Ammon's horn (tissue), 1 donor: ENCODE measurements around the gene ELOVL6.
"Not testable (repeated sequence)": the region's sequence is repeated elsewhere in the genome, so short reads cannot be mapped to it uniquely, and the experiment has no call there.

Source experiments
- DNase-seq: peaks from one replicate; pipeline ENCODE4 v3.0.0-alpha.2; 2016; ENCODE audit warnings: low spot score

The ELOVL6 gene

GRCh38 chr4:110124711-110125110 is 73.7 kb downstream of the ELOVL6 start:
- no peak for DNase-seq

GRCh38 chr4:110122201-110122600 is 76.2 kb downstream of the ELOVL6 start:
- no peak for DNase-seq

GRCh38 chr4:110120506-110120905 is 77.9 kb downstream of the ELOVL6 start:
- DNase-seq = no peak

- DNase-seq = no peak
These were observed 78.5 kb downstream of the ELOVL6 start for GRCh38 chr4:110119880-110120279.

- DNase-seq = no peak
These were observed 79.1 kb downstream of the ELOVL6 start for GRCh38 chr4:110119337-110119736.

DNA sequence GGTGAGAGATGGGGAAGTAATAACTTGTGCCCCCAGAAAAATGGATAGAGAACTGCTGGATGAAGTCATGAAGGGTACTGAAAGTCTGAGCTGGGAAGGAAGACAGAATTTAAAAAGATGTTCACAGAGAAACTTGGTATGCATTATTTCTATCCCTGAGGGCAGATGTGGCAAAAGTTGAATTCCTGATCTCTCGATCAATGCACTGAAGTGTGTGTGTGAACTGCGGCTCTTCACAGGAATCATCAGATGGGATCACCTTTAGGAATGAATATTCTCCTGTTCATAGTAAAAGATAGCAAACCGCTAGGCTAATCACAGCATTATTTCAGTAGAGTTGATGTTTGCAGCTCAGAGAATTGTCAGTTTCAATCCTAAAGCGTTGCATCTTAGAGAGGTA is 86.4 kb downstream of the ELOVL6 start:
- DNase-seq = no peak

- no peak for DNase-seq
These were observed 89.0 kb downstream of the ELOVL6 start for GRCh38 chr4:110109455-110109854.

DNA sequence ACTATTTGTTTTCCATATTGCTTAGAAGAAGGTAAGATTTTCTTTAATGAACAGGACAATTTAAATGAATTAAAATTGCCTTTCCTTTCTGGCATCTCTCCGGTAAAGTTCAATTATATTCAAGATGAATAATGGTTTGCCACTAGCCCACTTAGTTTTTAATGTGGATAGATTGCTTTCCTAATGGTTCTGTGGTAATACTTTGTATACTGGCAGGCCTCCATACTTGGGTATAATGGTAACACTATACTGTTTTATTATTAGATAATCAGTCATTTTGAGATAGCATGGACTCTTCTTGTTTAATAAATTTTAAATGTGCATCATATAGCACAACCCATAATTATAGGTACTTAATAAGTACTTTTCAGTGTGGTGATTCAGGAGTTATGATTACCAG is 89.5 kb downstream of the ELOVL6 start:
- DNase-seq = no peak

DNA sequence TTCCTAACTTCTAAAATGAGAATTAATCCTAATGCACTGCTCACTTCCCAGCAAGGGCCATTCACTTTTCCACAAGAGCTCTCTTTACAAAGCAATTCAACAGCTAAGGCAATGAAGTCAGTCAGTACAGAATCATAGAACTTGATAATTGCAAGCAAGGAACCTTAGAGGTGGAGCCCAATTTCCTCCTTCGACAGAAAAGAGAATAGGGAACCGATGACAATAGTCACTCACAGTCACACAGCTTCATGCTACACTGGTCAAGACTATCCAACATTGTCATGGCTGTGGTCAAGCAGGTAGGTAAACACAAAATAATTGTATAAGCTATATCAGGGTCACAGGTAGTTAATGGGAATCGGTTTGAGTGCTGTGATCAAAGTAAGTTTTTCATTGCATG is 90.0 kb downstream of the ELOVL6 start:
- DNase-seq = no peak

- DNase-seq = no peak
These were observed 90.5 kb downstream of the ELOVL6 start for GRCh38 chr4:110107866-110108265.

DNA sequence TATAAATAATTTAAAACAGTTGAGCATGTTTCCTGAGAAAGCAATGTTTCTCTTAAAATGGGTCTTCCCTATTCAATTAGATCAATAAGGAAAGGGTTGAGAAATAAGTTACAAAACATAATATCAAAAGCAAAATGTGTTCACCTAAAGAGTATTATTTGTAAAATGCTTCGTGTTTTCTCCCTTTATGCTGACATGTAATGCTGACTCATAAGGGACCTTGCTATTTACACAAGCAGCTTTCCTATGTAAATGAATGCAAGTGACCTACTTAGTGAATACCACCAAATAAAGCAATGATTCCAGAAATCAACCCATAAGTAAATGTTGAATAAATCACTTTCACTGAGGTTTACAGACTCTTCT is 91.5 kb downstream of the ELOVL6 start:
- no peak for DNase-seq

GRCh38 chr4:110104661-110105060 is 93.8 kb downstream of the ELOVL6 start:
- peak; percentile 52 for DNase-seq

- no peak for DNase-seq
These were observed 98.8 kb downstream of the ELOVL6 start for GRCh38 chr4:110099638-110100037.

DNA sequence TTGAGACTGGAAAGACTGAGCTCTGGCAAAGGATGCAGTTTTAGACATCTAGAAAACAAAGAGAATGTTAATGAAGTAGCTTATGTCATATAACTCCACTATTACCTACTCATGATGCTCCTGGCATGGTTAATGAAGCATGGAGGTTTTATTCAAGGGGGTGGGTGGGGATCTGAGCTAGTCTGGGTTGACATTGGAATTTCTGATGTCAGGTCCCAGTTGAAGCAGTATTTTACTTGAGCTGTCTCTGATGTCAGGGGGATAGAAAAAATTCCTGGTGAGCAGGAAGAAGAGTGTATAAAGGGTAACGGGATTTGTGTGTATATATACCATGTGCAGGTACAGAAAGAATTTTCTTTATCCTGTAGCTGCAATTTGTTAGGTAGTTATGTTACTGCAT is 102.0 kb downstream of the ELOVL6 start:
- no peak for DNase-seq

DNA sequence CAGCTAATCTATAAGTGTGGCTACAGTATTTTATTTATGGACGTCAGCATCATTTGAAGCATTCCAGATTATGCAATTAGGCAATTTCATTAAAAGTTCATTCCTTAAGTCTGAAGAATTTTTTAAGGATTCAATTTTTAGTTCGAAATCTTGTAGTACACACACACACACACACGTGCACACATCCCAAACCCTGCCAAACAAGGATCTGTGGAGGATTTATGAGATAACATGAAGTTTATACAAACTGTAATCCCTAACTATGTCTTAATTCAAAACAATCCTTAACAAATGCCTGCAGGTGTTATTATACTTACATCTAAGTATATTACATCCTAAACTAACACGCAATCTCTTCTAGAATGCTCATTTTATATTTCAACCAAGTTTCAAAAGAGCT is 105.8 kb downstream of the ELOVL6 start:
- DNase-seq = no peak

- DNase-seq = no peak
These were observed 106.8 kb downstream of the ELOVL6 start for GRCh38 chr4:110091434-110092140.

DNA sequence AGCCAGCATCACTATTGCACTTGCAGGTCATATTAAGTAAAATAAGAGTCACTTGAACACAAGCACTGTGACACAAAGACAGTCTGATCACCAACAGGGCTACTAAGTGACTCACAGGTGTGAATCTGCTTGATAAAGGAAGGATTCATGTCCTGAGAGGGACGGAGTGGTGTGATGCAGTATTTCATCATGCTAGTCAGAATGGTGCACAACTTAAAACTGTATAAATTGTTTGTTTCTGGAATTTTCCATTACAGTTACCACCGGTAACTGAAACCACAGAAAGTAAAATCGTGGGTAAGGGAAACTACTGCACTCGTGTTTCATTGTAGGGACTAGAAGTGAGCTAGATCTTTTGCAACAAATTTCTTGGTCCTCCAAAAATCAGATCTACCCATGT is 109.7 kb downstream of the ELOVL6 start:
- DNase-seq = no peak

DNA sequence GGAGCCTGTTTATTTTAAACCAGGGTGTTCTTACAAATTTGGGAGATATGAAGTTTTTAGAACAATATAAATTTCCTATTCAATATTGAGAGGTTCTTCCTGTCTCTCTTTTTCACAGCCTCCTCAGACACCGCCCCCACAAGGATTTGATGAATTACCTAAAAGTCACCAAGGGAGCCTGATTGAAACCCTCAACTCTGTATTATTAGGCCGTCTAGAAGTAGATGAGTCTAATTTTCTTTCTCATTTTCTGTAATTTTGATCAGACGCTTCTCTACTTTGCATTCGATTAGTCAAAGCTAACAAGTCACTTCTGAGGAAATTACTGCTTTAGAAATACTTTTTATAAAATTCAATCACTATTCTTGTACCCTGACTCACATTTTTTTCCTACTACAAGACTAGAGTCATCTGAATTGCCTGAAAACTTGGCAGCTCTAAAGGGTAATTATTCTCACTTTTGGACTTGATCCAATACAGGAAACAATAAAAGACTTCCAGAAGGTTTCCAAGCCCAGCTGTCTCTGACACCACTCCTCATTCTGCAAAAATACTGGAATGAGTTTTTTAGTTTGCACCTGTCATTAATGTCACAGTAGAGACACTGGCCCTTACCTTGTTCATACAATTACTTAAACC is 111.2 kb downstream of the ELOVL6 start:
- peak; percentile 28 for DNase-seq

DNA sequence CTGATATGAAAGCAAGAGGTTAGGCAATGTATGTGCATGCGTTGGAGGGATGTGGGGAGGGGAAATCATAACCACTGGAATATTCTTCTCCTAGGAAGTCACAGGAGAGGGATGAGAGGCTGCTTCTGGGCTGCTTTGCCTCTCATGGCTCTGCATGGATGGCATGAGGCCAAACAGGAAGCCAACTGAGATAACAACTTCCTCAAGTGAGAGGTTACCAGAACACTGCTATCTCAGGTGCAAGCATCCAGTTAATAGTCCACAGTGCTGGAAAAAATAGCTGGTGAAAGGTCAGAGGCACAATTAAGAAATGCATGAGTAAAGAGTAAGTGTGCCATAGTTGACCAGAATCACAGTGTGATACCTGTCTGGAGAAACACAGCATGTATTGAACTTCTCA is 113.3 kb downstream of the ELOVL6 start:
- DNase-seq = no peak

GRCh38 chr4:110084154-110084553 is 114.3 kb downstream of the ELOVL6 start:
- no peak for DNase-seq

GRCh38 chr4:110078148-110078547 is 120.3 kb downstream of the ELOVL6 start:
- DNase-seq = not testable (repeated sequence)

DNA sequence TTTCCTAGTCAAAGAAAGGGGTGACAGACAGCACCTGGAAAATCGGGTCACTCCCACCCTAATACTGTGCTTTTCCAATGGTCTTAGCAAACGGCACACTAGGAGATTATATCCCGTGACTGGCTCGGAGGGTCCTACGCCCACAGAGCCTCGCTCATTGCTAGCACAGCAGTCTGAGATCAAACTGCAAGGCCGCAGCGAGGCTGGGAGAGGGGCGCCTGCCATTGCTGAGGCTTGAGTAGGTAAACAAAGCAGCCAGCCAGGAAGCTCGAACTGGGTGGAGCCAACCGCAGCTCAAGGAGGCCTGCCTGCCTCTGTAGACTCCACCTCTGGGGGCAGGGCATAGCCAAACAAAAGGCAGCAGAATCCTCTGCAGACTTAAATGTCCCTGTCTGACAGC is 121.6 kb downstream of the ELOVL6 start:
- not testable (repeated sequence) for DNase-seq

GRCh38 chr4:110075891-110076290 is 122.5 kb downstream of the ELOVL6 start:
- DNase-seq = no peak
